LNCAP (cell line): Measurements from ENCODE around the gene PKNOX2.

ENCODE experiments used
- TF ChIP-seq, protein P1 (sequence below): fragments of 450-650 bp; IDR thresholded peaks from 2 replicates; pipeline ENCODE4 v1.5.1; 2017; ENCODE audit warnings: mild to moderate bottlenecking

Gene PKNOX2

GRCh38 chr11:125313271-125314219 lies 149.0 kb downstream of the PKNOX2 start:
- TF ChIP-seq, protein P1, sequence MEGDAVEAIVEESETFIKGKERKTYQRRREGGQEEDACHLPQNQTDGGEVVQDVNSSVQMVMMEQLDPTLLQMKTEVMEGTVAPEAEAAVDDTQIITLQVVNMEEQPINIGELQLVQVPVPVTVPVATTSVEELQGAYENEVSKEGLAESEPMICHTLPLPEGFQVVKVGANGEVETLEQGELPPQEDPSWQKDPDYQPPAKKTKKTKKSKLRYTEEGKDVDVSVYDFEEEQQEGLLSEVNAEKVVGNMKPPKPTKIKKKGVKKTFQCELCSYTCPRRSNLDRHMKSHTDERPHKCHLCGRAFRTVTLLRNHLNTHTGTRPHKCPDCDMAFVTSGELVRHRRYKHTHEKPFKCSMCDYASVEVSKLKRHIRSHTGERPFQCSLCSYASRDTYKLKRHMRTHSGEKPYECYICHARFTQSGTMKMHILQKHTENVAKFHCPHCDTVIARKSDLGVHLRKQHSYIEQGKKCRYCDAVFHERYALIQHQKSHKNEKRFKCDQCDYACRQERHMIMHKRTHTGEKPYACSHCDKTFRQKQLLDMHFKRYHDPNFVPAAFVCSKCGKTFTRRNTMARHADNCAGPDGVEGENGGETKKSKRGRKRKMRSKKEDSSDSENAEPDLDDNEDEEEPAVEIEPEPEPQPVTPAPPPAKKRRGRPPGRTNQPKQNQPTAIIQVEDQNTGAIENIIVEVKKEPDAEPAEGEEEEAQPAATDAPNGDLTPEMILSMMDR, result no peak

GRCh38 chr11:125314276-125315078 lies 149.9 kb downstream of the PKNOX2 start:
- TF ChIP-seq, protein P1, result no peak

DNA sequence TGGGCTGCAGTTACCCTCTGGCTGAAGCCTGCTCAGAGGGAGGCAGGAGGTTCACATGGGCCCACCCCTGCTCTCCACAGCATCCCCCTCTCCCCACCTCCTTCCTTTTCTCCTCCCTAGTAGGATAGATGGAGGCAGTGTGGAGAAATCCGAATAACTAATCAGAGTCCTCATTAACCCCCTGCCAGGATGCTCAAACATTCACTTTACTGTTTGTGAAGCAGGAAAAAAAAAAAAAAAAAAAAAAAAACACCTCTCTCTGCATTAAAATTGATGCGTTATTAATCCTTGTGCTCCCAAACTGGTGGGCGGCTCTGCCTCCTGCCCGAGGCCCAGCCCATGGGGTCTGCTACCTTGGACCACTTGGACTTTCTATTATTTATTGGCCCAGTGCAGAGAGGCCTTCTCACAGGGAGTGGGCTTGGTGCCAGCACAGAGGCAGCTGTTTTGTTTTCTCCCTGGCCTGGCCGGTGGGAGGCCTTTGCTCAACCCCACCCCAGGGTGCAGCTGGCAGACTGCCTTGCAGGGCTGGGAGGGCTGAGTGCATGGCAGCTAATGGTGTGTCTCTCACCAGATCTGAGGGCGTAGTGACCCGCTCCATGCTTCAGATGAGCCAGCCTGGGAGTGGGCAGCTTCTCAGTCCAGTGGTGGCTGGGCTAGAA lies 150.7 kb downstream of the PKNOX2 start:
- TF ChIP-seq, protein P1, result no peak

- TF ChIP-seq, protein P1, result no peak
Observed at GRCh38 chr11:125317416-125317815, 152.9 kb downstream of the PKNOX2 start.

DNA sequence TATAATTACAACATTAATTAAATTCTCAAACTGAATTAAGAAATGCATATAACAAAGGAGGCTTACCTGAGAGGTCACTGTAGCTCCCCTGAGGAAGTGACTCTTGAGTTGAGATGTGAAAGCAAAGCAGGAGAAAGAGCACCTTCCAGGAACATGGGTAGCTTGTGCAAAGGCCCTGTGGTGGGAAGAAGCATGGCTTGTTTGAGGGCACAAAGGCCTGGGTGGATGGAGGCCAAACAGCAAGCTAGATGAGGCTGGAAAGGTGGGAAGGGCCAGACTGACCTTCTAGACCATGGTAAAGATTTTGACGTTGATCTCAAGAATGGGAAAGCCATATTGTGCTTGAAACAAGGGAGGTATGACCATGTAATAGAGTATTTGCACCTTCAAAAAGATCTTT lies 155.1 kb downstream of the PKNOX2 start:
- TF ChIP-seq, protein P1, result no peak

GRCh38 chr11:125320347-125321076 lies 156.0 kb downstream of the PKNOX2 start:
- TF ChIP-seq, protein P1, result no peak

GRCh38 chr11:125322289-125322688 lies 157.7 kb downstream of the PKNOX2 start:
- TF ChIP-seq, protein P1, result no peak
